GM23338 (cell line): ENCODE results near the gene ABRAXAS1. TPM values are rescaled to one million over a fixed set of nuclear protein-coding genes. Genes with fewer than 3 reads are reported as not detected.
A peak's percentile ranks its signal among the peaks of the same experiment; 100 is the strongest.

Source experiments
- ATAC-seq: fragments of 200-7000 bp; cut with Tn5 transposase; 3 replicates; pipeline ENCODE4 v1.9.1; 2020
- DNase-seq: peaks from one replicate; pipeline ENCODE4 v3.0.0-alpha.2; 2015; ENCODE audit warnings: low spot score
- H2AFZ ChIP-seq: fragments of 200-600 bp; sonication (generic); 2 replicates; pipeline ENCODE4 v1.8.0; 2016; ENCODE audit warnings: antibody characterized with exemption, mild to moderate bottlenecking, moderate library complexity
- H3F3A ChIP-seq: fragments of 200-600 bp; sonication (generic); replicated peaks from 2 replicates; pipeline ENCODE4 v1.8.0; 2017; ENCODE audit warnings: antibody characterized with exemption, mixed run types, low read depth
- H3K27ac ChIP-seq: fragments of 200-600 bp; sonication (generic); 2 replicates; pipeline ENCODE4 v1.6.1; 2016; ENCODE audit warnings: low read depth
- H3K27me3 ChIP-seq: fragments of 200-600 bp; sonication (generic); 2 replicates; pipeline ENCODE4 v1.8.0; 2016; ENCODE audit warnings: mild to moderate bottlenecking, mixed run types, moderate library complexity; ENCODE audit not compliant: insufficient read depth
- H3K36me3 ChIP-seq: fragments of 200-600 bp; sonication (generic); 2 replicates; pipeline ENCODE4 v1.8.0; 2016; ENCODE audit warnings: mild to moderate bottlenecking; ENCODE audit not compliant: insufficient read depth
- H3K4me1 ChIP-seq: fragments of 200-600 bp; sonication (generic); 2 replicates; pipeline ENCODE4 v1.8.0; 2016; ENCODE audit warnings: mild to moderate bottlenecking, moderate library complexity; ENCODE audit not compliant: insufficient read depth
- H3K4me2 ChIP-seq: fragments of 200-600 bp; sonication (generic); 2 replicates; pipeline ENCODE4 v1.7.1; 2017; ENCODE audit warnings: mixed run types
- H3K4me3 ChIP-seq: fragments of 200-600 bp; sonication (generic); 2 replicates; pipeline ENCODE4 v1.6.1; 2016; ENCODE audit warnings: mixed run types
- H3K79me2 ChIP-seq: fragments of 200-600 bp; sonication (generic); replicated peaks from 2 replicates; pipeline ENCODE4 v1.8.0; 2017; ENCODE audit warnings: mild to moderate bottlenecking; ENCODE audit not compliant: insufficient read depth
- H3K9me2 ChIP-seq: fragments of 200-600 bp; sonication (generic); 2 replicates; pipeline ENCODE4 v1.8.0; 2017; ENCODE audit not compliant: insufficient read depth
- H4K20me1 ChIP-seq: fragments of 200-600 bp; sonication (generic); replicated peaks from 2 replicates; pipeline ENCODE4 v1.8.0; 2017; ENCODE audit warnings: mild to moderate bottlenecking; ENCODE audit not compliant: insufficient read depth
- H3K27ac Mint-ChIP-seq: 2 replicates; pipeline ENCODE4 v1.8.0; 2020; ENCODE audit warnings: inconsistent platforms, mild to moderate bottlenecking, moderate library complexity, mixed read lengths
- H3K27me3 Mint-ChIP-seq: 3 replicates; pipeline ENCODE4 v1.8.0; 2022; ENCODE audit warnings: low read depth, mild to moderate bottlenecking, moderate library complexity, mixed read lengths, inconsistent platforms; ENCODE audit not compliant: insufficient read depth, poor library complexity
- H3K36me3 Mint-ChIP-seq: 3 replicates; pipeline ENCODE4 v1.8.0; 2021; ENCODE audit warnings: low read depth, mild to moderate bottlenecking, inconsistent platforms, moderate library complexity, mixed read lengths
- H3K4me1 Mint-ChIP-seq: 3 replicates; pipeline ENCODE4 v1.8.0; 2020; ENCODE audit warnings: mild to moderate bottlenecking, inconsistent platforms, mixed read lengths
- H3K4me3 Mint-ChIP-seq: 3 replicates; pipeline ENCODE4 v1.8.0; 2021; ENCODE audit warnings: moderate library complexity, mild to moderate bottlenecking, inconsistent platforms, mixed read lengths
- H3K9me3 Mint-ChIP-seq: 3 replicates; pipeline ENCODE4 v1.8.0; 2020; ENCODE audit warnings: moderate library complexity, mild to moderate bottlenecking, inconsistent platforms, mixed read lengths
- CREB1 ChIP-seq: fragments of 250-450 bp; sonication (Bioruptor Pico); IDR thresholded peaks from 2 replicates; pipeline ENCODE4 v1.5.0; 2020; ENCODE audit warnings: low read depth, mild to moderate bottlenecking, moderate library complexity
- EZH2 ChIP-seq: fragments of 200-600 bp; sonication (generic); IDR thresholded peaks from one replicate; pipeline ENCODE4 v1.8.0; 2017; ENCODE audit warnings: antibody characterized with exemption, mild to moderate bottlenecking, low read depth; ENCODE audit not compliant: unreplicated experiment
- EZH2phosphoT487 ChIP-seq: fragments of 200-600 bp; sonication (generic); IDR thresholded peaks from one replicate; pipeline ENCODE4 v1.8.1; 2018; ENCODE audit warnings: antibody characterized with exemption; ENCODE audit not compliant: unreplicated experiment
- JUNB ChIP-seq: IDR thresholded peaks from one replicate; pipeline ENCODE4 v1.6.1; 2016; ENCODE audit warnings: antibody characterized with exemption; ENCODE audit not compliant: unreplicated experiment
- NANOG ChIP-seq: IDR thresholded peaks from 2 replicates; pipeline ENCODE4 v1.6.1; 2016; ENCODE audit warnings: antibody characterized with exemption, borderline replicate concordance
- POLR2AphosphoS5 ChIP-seq: IDR thresholded peaks from 2 replicates; pipeline ENCODE4 v1.6.1; 2016; ENCODE audit warnings: antibody characterized with exemption, low read depth
- STAT1 ChIP-seq: IDR thresholded peaks from one replicate; pipeline ENCODE4 v1.6.1; 2016; ENCODE audit warnings: antibody characterized with exemption; ENCODE audit not compliant: unreplicated experiment
- ZNF331 ChIP-seq: fragments of 250-450 bp; sonication (Bioruptor Pico); IDR thresholded peaks from 2 replicates; pipeline ENCODE4 v1.5.0; 2020; ENCODE audit warnings: low read depth, mild to moderate bottlenecking, moderate library complexity
- polyA plus RNA-seq: library from polyadenylated mRNA; unstranded; fragments of >200 nt; fragmentation: Nextera tagmentation; extraction: Ambion mirVana; gene quantifications from 2 replicates; pipeline ENCODE4 v1.2.1, GENCODE V29; 2016
- total RNA-seq: library from RNA; depleted of rRNA; stranded (reverse); fragments of >200 nt; shearing (Covaris generic); gene quantifications from 2 replicates; pipeline ENCODE4 v1.2.3, GENCODE V29; 2014
- TF ChIP-seq, protein P1 (sequence below), 2 experiments: fragments of 200-600 bp in 1 of 2; sonication (generic) in 1 of 2; conservative IDR thresholded peaks; 2 replicates each; pipeline versions ENCODE4 v1.5.1 to v1.6.1; 2016 to 2017; ENCODE audit warnings: antibody characterized with exemption in 2 of 2, low read depth in 2 of 2, mild to moderate bottlenecking in 2 of 2, moderate library complexity in 1 of 2
- TF ChIP-seq, protein P2 (sequence below): fragments of 250-450 bp; sonication (Bioruptor Pico); IDR thresholded peaks from 2 replicates; pipeline ENCODE4 v1.5.0; 2020; ENCODE audit warnings: mild to moderate bottlenecking, moderate library complexity
- TF ChIP-seq, protein P3 (sequence below): IDR thresholded peaks from 2 replicates; pipeline ENCODE4 v1.6.1; 2016; ENCODE audit warnings: antibody characterized with exemption

The ABRAXAS1 gene
- total and polyA plus RNA-seq, 2 experiments from 2014 or later, result 8.0 to 25.2 TPM

- TF ChIP-seq, protein P1, sequence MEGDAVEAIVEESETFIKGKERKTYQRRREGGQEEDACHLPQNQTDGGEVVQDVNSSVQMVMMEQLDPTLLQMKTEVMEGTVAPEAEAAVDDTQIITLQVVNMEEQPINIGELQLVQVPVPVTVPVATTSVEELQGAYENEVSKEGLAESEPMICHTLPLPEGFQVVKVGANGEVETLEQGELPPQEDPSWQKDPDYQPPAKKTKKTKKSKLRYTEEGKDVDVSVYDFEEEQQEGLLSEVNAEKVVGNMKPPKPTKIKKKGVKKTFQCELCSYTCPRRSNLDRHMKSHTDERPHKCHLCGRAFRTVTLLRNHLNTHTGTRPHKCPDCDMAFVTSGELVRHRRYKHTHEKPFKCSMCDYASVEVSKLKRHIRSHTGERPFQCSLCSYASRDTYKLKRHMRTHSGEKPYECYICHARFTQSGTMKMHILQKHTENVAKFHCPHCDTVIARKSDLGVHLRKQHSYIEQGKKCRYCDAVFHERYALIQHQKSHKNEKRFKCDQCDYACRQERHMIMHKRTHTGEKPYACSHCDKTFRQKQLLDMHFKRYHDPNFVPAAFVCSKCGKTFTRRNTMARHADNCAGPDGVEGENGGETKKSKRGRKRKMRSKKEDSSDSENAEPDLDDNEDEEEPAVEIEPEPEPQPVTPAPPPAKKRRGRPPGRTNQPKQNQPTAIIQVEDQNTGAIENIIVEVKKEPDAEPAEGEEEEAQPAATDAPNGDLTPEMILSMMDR (conservative IDR thresholded peaks at IDR 0.05; ENCODE audit: low read depth in 2 of 2), result peak; percentile 2 to 17; a peak in 2 of 4 replicates
- TF ChIP-seq POLR2AphosphoS5, result peak; percentile 91
Observed at GRCh38 chr4:83455281-83456183, 29.4 kb downstream of the ABRAXAS1 start, which contains the start of the genes HELQ and MRPS18C (continued).

- Histone ChIP-seq H3K27me3 (no peaks in the 10 kb centered on the region), H4K20me1 (peaks cover 11% of the 10 kb centered on the region), H2AFZ (no peak overlapping the region), H3K9me2 (no peaks in the 10 kb centered on the region), H3K79me2 (peaks cover 40% of the 10 kb centered on the region), H3K4me3 (peak overlapping the region; percentile 80), H3K27ac (peak overlapping the region; percentile 97), H3K4me2 (peak overlapping the region; percentile 95), H3K4me1 (0 out of 2 replicates have a peak, but pooled peaks cover 6% of the 10 kb centered on the region), H3K36me3 (peaks cover 15% of the 10 kb centered on the region; the same call in 1 of the 2 replicates), H3F3A (no peaks in the 10 kb centered on the region)
- Mint-ChIP-seq H3K4me3 (peak overlapping the region; percentile 100), H3K4me1 (peaks cover 4% of the 10 kb centered on the region; the same call in 1 of the 3 replicates), H3K9me3 (no peaks in the 10 kb centered on the region), H3K27ac (no peak overlapping the region; the same call in 1 of the 2 replicates), H3K36me3 (peaks cover 43% of the 10 kb centered on the region), H3K27me3 (peaks cover 6% of the 10 kb centered on the region)
- TF ChIP-seq JUNB (no peak), NANOG (no peak), ZNF331 (CRISPR knock-in tag) (no peak), STAT1 (no peak), EZH2phosphoT487 (no peak), POLR2AphosphoS5 (no peak), CREB1 (CRISPR knock-in tag) (no peak), EZH2 (no peak)
- TF ChIP-seq, protein P1 (conservative IDR thresholded peaks at IDR 0.05; ENCODE audit: low read depth in 2 of 2), result no peak
- TF ChIP-seq, protein P2, sequence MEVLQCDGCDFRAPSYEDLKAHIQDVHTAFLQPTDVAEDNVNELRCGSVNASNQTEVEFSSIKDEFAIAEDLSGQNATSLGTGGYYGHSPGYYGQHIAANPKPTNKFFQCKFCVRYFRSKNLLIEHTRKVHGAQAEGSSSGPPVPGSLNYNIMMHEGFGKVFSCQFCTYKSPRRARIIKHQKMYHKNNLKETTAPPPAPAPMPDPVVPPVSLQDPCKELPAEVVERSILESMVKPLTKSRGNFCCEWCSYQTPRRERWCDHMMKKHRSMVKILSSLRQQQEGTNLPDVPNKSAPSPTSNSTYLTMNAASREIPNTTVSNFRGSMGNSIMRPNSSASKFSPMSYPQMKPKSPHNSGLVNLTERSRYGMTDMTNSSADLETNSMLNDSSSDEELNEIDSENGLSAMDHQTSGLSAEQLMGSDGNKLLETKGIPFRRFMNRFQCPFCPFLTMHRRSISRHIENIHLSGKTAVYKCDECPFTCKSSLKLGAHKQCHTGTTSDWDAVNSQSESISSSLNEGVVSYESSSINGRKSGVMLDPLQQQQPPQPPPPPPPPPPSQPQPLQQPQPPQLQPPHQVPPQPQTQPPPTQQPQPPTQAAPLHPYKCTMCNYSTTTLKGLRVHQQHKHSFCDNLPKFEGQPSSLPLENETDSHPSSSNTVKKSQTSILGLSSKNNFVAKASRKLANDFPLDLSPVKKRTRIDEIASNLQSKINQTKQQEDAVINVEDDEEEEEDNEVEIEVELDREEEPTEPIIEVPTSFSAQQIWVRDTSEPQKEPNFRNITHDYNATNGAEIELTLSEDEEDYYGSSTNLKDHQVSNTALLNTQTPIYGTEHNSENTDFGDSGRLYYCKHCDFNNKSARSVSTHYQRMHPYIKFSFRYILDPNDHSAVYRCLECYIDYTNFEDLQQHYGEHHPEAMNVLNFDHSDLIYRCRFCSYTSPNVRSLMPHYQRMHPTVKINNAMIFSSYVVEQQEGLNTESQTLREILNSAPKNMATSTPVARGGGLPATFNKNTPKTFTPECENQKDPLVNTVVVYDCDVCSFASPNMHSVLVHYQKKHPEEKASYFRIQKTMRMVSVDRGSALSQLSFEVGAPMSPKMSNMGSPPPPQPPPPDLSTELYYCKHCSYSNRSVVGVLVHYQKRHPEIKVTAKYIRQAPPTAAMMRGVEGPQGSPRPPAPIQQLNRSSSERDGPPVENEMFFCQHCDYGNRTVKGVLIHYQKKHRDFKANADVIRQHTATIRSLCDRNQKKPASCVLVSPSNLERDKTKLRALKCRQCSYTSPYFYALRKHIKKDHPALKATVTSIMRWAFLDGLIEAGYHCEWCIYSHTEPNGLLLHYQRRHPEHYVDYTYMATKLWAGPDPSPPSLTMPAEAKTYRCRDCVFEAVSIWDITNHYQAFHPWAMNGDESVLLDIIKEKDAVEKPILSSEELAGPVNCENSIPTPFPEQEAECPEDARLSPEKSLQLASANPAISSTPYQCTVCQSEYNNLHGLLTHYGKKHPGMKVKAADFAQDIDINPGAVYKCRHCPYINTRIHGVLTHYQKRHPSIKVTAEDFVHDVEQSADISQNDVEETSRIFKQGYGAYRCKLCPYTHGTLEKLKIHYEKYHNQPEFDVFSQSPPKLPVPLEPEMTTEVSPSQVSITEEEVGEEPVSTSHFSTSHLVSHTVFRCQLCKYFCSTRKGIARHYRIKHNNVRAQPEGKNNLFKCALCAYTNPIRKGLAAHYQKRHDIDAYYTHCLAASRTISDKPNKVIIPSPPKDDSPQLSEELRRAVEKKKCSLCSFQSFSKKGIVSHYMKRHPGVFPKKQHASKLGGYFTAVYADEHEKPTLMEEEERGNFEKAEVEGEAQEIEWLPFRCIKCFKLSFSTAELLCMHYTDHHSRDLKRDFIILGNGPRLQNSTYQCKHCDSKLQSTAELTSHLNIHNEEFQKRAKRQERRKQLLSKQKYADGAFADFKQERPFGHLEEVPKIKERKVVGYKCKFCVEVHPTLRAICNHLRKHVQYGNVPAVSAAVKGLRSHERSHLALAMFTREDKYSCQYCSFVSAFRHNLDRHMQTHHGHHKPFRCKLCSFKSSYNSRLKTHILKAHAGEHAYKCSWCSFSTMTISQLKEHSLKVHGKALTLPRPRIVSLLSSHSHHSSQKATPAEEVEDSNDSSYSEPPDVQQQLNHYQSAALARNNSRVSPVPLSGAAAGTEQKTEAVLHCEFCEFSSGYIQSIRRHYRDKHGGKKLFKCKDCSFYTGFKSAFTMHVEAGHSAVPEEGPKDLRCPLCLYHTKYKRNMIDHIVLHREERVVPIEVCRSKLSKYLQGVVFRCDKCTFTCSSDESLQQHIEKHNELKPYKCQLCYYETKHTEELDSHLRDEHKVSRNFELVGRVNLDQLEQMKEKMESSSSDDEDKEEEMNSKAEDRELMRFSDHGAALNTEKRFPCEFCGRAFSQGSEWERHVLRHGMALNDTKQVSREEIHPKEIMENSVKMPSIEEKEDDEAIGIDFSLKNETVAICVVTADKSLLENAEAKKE (CRISPR knock-in tag), result no peak
- TF ChIP-seq, protein P3, sequence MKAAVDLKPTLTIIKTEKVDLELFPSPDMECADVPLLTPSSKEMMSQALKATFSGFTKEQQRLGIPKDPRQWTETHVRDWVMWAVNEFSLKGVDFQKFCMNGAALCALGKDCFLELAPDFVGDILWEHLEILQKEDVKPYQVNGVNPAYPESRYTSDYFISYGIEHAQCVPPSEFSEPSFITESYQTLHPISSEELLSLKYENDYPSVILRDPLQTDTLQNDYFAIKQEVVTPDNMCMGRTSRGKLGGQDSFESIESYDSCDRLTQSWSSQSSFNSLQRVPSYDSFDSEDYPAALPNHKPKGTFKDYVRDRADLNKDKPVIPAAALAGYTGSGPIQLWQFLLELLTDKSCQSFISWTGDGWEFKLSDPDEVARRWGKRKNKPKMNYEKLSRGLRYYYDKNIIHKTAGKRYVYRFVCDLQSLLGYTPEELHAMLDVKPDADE, result no peak
- DNase-seq, result no peak
- ATAC-seq, result no peak
Observed at GRCh38 chr4:83454686-83455085, 30.2 kb downstream of the ABRAXAS1 start.
